GM12878 (cell line): ENCODE results near the gene FTSJ1. TPM values are rescaled to one million over a fixed set of nuclear protein-coding genes. Genes with fewer than 3 reads are reported as not detected.

Experiments
- ATAC-seq: fragments of 200-7000 bp; cut with Tn5 transposase; 3 replicates; pipeline ENCODE4 v1.9.1; 2020; ENCODE audit warnings: mild to moderate bottlenecking, moderate library complexity
- BruUV-seq: library from RNA; stranded (reverse); fragments of 400-500 nt; replicated peaks from 2 replicates; lab custom pipeline; 2021; lab: Mats Ljungman, UMichigan
- CTCF ChIA-PET: fragments of 300-600 bp; sonication (Branson Sonifier 250); formaldehyde crosslinking; extraction: SDS; loops from one replicate; lab custom pipeline; 2021; ENCODE audit warnings: inconsistent platforms; lab: Yijun Ruan, JAX
- POLR2A ChIA-PET: fragments of 350-600 bp; formaldehyde crosslinking; extraction: SDS; loops from one replicate; lab custom pipeline; 2021; ENCODE audit warnings: inconsistent platforms; lab: Charles Lee
- RAD21 ChIA-PET: fragments of 300-600 bp; sonication (Branson Sonifier 250); formaldehyde crosslinking; loops from one replicate; lab custom pipeline; 2023; ENCODE audit warnings: antibody characterized with exemption; ENCODE audit not compliant: unreplicated experiment; lab: Charles Lee
- SMC1A ChIA-PET: fragments of 300-600 bp; sonication (Branson Sonifier 250); formaldehyde crosslinking; loops from one replicate; lab custom pipeline; 2023; ENCODE audit not compliant: unreplicated experiment, uncharacterized antibody; lab: Charles Lee
- DNase-seq: peaks from one replicate; pipeline ENCODE4 v3.0.0-alpha.2; 2011; ENCODE audit warnings: low read depth, low spot score
- FAIRE-seq: peaks from 3 replicates; lab custom pipeline; 2011; peaks lifted over from hg19 to GRCh38; lab: Jason Lieb, UNC
- H2AFZ ChIP-seq: 2 replicates; pipeline ENCODE4 v1.6.0; 2011; ENCODE audit warnings: low read depth, low read length, control low read depth; ENCODE audit not compliant: control insufficient read depth
- H3K27ac ChIP-seq: 2 replicates; pipeline ENCODE4 v1.5.1; 2011; ENCODE audit warnings: control low read depth; ENCODE audit not compliant: control insufficient read depth, insufficient read depth
- H3K27me3 ChIP-seq, 2 experiments: replicated peaks in 1 of 2; 2 replicates each; pipeline versions ENCODE4 v1.6.0 to v1.6.1; 2011; ENCODE audit warnings: low read length in 1 of 2; ENCODE audit not compliant: control insufficient read depth in 2 of 2, insufficient read depth in 2 of 2
- H3K36me3 ChIP-seq, 2 experiments: 2 replicates each; pipeline ENCODE4 v1.5.1; 2011; ENCODE audit warnings: low read length in 1 of 2; ENCODE audit not compliant: control insufficient read depth in 2 of 2, insufficient read depth in 2 of 2
- H3K4me1 ChIP-seq: 2 replicates; pipeline ENCODE4 v1.6.1; 2011; ENCODE audit warnings: mild to moderate bottlenecking, low read length, moderate library complexity, mixed read lengths; ENCODE audit not compliant: control insufficient read depth, insufficient read depth
- H3K4me2 ChIP-seq: 2 replicates; pipeline ENCODE4 v1.6.0; 2011; ENCODE audit warnings: control low read depth; ENCODE audit not compliant: control insufficient read depth, insufficient read depth
- H3K4me3 ChIP-seq: fragments of 200-600 bp; sonication (generic); 2 replicates; pipeline ENCODE4 v1.5.1; 2016
- H3K79me2 ChIP-seq: 2 replicates; pipeline ENCODE4 v1.6.0; 2011; ENCODE audit warnings: low read length; ENCODE audit not compliant: control insufficient read depth, insufficient read depth
- H3K9ac ChIP-seq: 2 replicates; pipeline ENCODE4 v1.8.0; 2011; ENCODE audit warnings: low read length, control low read depth, mixed read lengths; ENCODE audit not compliant: control insufficient read depth, insufficient read depth
- H3K9me3 ChIP-seq: replicated peaks from 3 replicates; pipeline ENCODE4 v1.5.1; 2011; ENCODE audit warnings: mild to moderate bottlenecking, low read length; ENCODE audit not compliant: control insufficient read depth, insufficient read depth
- H4K20me1 ChIP-seq: 2 replicates; pipeline ENCODE4 v1.6.0; 2011; ENCODE audit not compliant: control insufficient read depth, insufficient read depth
- BACH1 ChIP-seq: fragments of 450-650 bp; IDR thresholded peaks from 2 replicates; pipeline ENCODE4 v1.6.1; 2017; ENCODE audit warnings: mild to moderate bottlenecking, borderline replicate concordance
- ESRRA ChIP-seq: IDR thresholded peaks from 2 replicates; pipeline ENCODE4 v1.6.1; 2012; ENCODE audit warnings: mild to moderate bottlenecking, low read length, improper control_type of control experiment
- FOS ChIP-seq: IDR thresholded peaks from 3 replicates; pipeline ENCODE4 v1.6.1; 2011; ENCODE audit warnings: borderline replicate concordance; ENCODE audit not compliant: insufficient read length; ENCODE audit errors: extremely low read depth
- HDAC6 ChIP-seq: fragments of 200-600 bp; sonication (generic); IDR thresholded peaks from one replicate; pipeline ENCODE4 v1.8.0; 2017; ENCODE audit warnings: antibody characterized with exemption; ENCODE audit not compliant: unreplicated experiment
- IRF4 ChIP-seq: IDR thresholded peaks from 2 replicates; pipeline ENCODE4 v1.6.1; 2011; ENCODE audit warnings: low read depth, low read length
- MYC ChIP-seq: IDR thresholded peaks from 2 replicates; pipeline ENCODE4 v1.6.1; 2011; ENCODE audit warnings: mild to moderate bottlenecking, low read length, moderate library complexity, inconsistent platforms; ENCODE audit not compliant: insufficient read depth, insufficient replicate concordance, insufficient read length, severe bottlenecking
- RAD51 ChIP-seq: fragments of 450-650 bp; IDR thresholded peaks from 2 replicates; pipeline ENCODE4 v1.6.1; 2016; ENCODE audit warnings: moderate library complexity, mild to moderate bottlenecking, inconsistent platforms
- SIX5 ChIP-seq: IDR thresholded peaks from 2 replicates; pipeline ENCODE4 v1.6.1; 2011; ENCODE audit warnings: mild to moderate bottlenecking, low read depth, low read length, moderate library complexity; ENCODE audit not compliant: severe bottlenecking
- SUPT20H ChIP-seq: IDR thresholded peaks from 2 replicates; pipeline ENCODE4 v1.6.1; 2011; ENCODE audit warnings: low read depth, mild to moderate bottlenecking, low read length, moderate library complexity, borderline replicate concordance; ENCODE audit not compliant: control insufficient read depth
- TCF12 ChIP-seq: IDR thresholded peaks from 2 replicates; pipeline ENCODE4 v1.6.1; 2011; ENCODE audit warnings: low read depth, mild to moderate bottlenecking, low read length
- WGBS: methylation state at CpG from one replicate; pipeline ENCODE4 v1.1.6; 2016; ENCODE audit warnings: low lambda C conversion rate; ENCODE audit not compliant: insufficient replicate concordance, insufficient coverage; ENCODE audit errors: missing lambda C conversion rate; 5-methylcytosine and 5-hydroxymethylcytosine counted together
- in situ Hi-C: fragments of 300-500 bp; cut with MboI; formaldehyde crosslinking; loops from 9 replicates; pipeline ENCODE4 v1.14.3; 2018; ENCODE audit warnings: mixed read lengths
- intact Hi-C: fragments of 100-400 bp; cut with micrococcal nuclease; formaldehyde crosslinking; loops from one replicate; pipeline ENCODE4 v1.14.2; 2022; ENCODE audit not compliant: unreplicated experiment
- polyA plus RNA-seq, 11 experiments: library from polyadenylated mRNA; depleted of rRNA in 4 of 11; unstranded in 6 of 11; stranded (reverse) in 5 of 11; fragments of >200 nt; fragmentation: Nextera tagmentation in 4 of 11; fragmentation: Illumina TruSeq in 1 of 11; extraction: Ambion mirVana in 4 of 11; extraction: Trizol in 1 of 11; gene quantifications; 1 replicate in 1 of 11; 2 replicates in 10 of 11; pipeline versions ENCODE4 v1.2.1 to v1.2.3, GENCODE V29; 2011 to 2016; ENCODE audit warnings: inconsistent platforms in 2 of 11, missing spikeins in 2 of 11, low read depth in 1 of 11
- total RNA-seq, 4 experiments: library from RNA; depleted of rRNA in 3 of 4; stranded (reverse); fragments of >200 nt in 3 of 4; fragmentation: Illumina TruSeq in 1 of 4; extraction: Trizol in 1 of 4; gene quantifications; 2 replicates each; pipeline versions ENCODE4 v1.2.1 to v1.2.3, GENCODE V29; 2013 to 2021
- TF ChIP-seq, protein P1 (sequence below): fragments of 450-650 bp; IDR thresholded peaks from 2 replicates; pipeline ENCODE4 v1.6.1; 2017; ENCODE audit warnings: mild to moderate bottlenecking, moderate library complexity
- TF ChIP-seq, protein P2 (sequence below): fragments of 150-350 bp; IDR thresholded peaks from 2 replicates; pipeline ENCODE4 v1.6.1; 2016; ENCODE audit warnings: low read depth, low read length

FTSJ1 gene
- total and polyA plus RNA-seq, 10 of the 15 experiments (the other 5 are each of a cell fraction or from before 2014, with no cell fraction given) = 8.8 to 87.8 (median 57.9) TPM

GRCh38 chrX:48477960-48478755, 2.2 kb downstream of the FTSJ1 start:
- Histone ChIP-seq H3K79me2 (peaks cover 27% of the 10 kb centered on the region), H3K36me3 (no peaks in the 10 kb centered on the region; a peak in 2 of 4 replicates), H4K20me1 (no peaks in the 10 kb centered on the region), H3K27ac (no peak overlapping the region), H3K27me3 (no peaks in the 10 kb centered on the region), H3K9ac (no peak overlapping the region), H3K9me3 (no peaks in the 10 kb centered on the region), H3K4me1 (no peaks in the 10 kb centered on the region), H3K4me2 (peak overlapping the region; percentile 80), H3K4me3 (0 out of 2 replicates have a peak overlapping the region, but pooled peaks have one; percentile 74), H2AFZ (no peak overlapping the region)
- ChIA-PET CTCF (no interaction called here), RAD21 (no interaction called here), POLR2A (no interaction called here), SMC1A (no interaction called here)
- BruUV-seq = no TSS peak
- in situ Hi-C loops = no loop called here
- DNase-seq (no peak), FAIRE-seq (no peak), ATAC-seq (no peak)
- intact Hi-C loops = loop anchor here (2.0 to 10.0 kb wide), 2 partner anchors 31 to 417 kb away; partner anchors contain the start of genes PORCN, PQBP1 and TIMM17B
- 87% methylated on average over 18 of the region's 19 CpGs for WGBS
- no peak for TF ChIP-seq BACH1
- TF ChIP-seq, protein P1, sequence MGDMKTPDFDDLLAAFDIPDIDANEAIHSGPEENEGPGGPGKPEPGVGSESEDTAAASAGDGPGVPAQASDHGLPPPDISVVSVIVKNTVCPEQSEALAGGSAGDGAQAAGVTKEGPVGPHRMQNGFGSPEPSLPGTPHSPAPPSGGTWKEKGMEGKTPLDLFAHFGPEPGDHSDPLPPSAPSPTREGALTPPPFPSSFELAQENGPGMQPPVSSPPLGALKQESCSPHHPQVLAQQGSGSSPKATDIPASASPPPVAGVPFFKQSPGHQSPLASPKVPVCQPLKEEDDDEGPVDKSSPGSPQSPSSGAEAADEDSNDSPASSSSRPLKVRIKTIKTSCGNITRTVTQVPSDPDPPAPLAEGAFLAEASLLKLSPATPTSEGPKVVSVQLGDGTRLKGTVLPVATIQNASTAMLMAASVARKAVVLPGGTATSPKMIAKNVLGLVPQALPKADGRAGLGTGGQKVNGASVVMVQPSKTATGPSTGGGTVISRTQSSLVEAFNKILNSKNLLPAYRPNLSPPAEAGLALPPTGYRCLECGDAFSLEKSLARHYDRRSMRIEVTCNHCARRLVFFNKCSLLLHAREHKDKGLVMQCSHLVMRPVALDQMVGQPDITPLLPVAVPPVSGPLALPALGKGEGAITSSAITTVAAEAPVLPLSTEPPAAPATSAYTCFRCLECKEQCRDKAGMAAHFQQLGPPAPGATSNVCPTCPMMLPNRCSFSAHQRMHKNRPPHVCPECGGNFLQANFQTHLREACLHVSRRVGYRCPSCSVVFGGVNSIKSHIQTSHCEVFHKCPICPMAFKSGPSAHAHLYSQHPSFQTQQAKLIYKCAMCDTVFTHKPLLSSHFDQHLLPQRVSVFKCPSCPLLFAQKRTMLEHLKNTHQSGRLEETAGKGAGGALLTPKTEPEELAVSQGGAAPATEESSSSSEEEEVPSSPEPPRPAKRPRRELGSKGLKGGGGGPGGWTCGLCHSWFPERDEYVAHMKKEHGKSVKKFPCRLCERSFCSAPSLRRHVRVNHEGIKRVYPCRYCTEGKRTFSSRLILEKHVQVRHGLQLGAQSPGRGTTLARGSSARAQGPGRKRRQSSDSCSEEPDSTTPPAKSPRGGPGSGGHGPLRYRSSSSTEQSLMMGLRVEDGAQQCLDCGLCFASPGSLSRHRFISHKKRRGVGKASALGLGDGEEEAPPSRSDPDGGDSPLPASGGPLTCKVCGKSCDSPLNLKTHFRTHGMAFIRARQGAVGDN = no peak
- TF ChIP-seq, protein P2, sequence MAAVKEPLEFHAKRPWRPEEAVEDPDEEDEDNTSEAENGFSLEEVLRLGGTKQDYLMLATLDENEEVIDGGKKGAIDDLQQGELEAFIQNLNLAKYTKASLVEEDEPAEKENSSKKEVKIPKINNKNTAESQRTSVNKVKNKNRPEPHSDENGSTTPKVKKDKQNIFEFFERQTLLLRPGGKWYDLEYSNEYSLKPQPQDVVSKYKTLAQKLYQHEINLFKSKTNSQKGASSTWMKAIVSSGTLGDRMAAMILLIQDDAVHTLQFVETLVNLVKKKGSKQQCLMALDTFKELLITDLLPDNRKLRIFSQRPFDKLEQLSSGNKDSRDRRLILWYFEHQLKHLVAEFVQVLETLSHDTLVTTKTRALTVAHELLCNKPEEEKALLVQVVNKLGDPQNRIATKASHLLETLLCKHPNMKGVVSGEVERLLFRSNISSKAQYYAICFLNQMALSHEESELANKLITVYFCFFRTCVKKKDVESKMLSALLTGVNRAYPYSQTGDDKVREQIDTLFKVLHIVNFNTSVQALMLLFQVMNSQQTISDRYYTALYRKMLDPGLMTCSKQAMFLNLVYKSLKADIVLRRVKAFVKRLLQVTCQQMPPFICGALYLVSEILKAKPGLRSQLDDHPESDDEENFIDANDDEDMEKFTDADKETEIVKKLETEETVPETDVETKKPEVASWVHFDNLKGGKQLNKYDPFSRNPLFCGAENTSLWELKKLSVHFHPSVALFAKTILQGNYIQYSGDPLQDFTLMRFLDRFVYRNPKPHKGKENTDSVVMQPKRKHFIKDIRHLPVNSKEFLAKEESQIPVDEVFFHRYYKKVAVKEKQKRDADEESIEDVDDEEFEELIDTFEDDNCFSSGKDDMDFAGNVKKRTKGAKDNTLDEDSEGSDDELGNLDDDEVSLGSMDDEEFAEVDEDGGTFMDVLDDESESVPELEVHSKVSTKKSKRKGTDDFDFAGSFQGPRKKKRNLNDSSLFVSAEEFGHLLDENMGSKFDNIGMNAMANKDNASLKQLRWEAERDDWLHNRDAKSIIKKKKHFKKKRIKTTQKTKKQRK = no peak
- TF ChIP-seq MYC = no peak
- no peak for TF ChIP-seq FOS
- no peak for TF ChIP-seq SUPT20H
- TF ChIP-seq HDAC6 = no peak
- TF ChIP-seq ESRRA = no peak
- TF ChIP-seq TCF12 = no peak
- TF ChIP-seq RAD51 = no peak
- TF ChIP-seq IRF4 = no peak
- TF ChIP-seq SIX5 = no peak
